ENCODE results near the gene PI4KA. TPM values are rescaled to one million over a fixed set of nuclear protein-coding genes. Genes with fewer than 3 reads are reported as not detected.

PI4KA gene
- total RNA-seq, 1 donor from 2014 or later = 79.1 TPM

DNA sequence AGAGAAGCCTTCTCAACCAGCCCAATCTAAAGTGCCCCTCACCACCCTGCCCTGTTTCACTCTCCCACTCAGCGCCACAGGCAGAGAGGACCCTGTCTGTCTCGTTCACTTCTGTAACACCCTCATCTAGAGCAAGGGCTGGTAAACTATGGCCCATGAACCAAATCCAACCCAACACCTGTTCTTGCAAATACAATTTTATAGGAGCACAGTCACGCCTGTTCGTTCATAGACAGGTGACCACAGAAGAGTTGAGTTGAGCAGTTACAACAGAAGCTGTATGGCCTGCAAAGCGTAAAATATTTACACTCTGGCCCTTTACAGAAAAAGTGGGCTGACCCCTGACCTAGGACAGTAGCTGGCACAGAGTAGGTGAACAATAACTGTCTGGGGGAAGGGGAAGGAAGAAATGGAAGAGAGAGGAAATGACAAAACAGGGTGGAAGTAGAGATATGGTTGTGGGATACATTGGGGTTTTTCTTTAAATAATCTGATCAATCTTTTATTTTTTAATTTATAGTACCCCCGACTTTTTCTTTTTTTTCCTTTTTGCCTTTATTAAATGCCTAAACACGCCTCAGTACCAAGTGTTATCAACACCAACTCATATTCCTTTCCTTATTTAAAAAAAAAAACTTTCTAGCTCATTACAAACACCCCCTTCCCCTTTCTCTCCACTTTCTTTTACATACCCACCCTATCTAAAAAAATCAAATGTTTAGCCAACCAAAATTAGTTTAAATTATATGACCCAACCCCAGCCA is 63.8 kb downstream of the PI4KA start:
- no peak for DNase-seq (ENCODE audit: low spot score)

DNA sequence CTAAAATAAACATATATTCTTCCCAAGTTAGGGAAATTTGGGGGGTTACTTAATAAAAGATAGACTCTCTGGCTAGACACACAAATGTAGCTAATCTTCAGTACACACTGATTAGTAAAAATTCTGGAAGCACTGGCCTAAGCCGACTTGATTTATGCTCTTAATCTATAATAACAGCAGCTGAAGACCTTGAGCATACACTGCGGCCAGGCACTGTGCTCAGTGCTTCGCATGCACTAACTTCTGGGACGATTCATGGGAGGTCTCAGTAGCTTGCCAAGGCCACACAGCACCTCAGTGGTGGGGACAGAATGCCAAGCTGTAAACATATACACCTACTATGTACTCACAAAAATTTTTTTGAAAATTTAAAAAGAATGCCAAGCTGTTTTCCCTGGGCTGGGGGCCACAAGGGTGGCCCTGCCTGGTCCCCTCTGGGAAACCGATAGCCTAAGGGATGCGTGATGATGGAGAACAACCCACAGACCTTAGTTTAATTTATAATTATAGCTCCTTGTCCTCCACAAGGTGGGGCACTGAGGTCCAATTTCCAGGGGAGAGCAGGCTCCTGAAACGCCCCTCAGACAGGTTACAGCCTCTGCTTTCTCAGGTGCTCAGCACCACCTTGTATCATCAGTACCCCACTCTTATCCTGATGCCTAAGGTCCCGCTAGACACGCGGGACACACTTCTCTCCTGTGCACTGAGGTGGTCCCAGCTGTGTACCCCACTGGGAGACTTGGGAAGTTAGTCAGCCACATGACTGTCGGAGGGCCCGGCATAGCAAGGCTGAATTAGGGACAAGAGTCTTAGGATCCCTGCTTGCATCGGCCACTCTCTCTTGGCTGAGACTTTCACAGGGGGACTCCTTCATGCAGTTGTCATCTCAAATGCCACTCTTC is 64.6 kb downstream of the PI4KA start:
- DNase-seq (ENCODE audit: low spot score) = no peak

DNA sequence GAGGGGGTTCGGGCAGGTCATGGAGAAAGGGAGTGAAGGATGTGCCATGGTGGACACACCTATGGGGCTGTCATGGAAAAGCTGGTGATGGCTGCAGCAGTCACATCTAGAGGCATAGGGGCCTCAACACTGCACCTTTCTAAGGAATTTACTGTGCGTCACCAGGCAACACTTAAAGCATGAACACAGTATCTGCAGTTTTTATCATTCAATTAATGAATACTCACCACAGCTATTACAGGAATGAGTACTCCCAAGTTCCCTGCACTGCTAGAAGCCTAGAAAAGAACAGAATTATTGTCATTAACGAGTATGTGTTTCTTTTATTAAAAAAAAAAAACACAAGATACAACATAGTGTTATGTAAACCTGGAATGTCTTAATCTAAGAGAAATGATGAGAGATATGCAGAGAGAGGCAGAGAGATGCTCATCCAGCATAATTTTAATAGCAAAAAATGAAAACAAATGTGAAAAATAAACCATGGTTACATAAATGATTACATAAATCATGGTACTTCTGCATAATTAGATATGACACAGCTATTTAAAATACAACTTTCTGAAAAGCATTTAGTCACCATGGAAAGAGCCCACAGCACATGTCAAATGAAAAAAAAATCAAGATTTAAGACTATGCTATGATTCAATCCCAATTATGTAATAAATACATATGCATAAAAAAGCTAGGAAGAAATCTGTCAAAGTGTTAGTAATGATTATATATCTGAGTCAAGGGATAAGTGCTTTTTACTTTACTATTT is 65.5 kb downstream of the PI4KA start:
- no peak for DNase-seq (ENCODE audit: low spot score)

DNA sequence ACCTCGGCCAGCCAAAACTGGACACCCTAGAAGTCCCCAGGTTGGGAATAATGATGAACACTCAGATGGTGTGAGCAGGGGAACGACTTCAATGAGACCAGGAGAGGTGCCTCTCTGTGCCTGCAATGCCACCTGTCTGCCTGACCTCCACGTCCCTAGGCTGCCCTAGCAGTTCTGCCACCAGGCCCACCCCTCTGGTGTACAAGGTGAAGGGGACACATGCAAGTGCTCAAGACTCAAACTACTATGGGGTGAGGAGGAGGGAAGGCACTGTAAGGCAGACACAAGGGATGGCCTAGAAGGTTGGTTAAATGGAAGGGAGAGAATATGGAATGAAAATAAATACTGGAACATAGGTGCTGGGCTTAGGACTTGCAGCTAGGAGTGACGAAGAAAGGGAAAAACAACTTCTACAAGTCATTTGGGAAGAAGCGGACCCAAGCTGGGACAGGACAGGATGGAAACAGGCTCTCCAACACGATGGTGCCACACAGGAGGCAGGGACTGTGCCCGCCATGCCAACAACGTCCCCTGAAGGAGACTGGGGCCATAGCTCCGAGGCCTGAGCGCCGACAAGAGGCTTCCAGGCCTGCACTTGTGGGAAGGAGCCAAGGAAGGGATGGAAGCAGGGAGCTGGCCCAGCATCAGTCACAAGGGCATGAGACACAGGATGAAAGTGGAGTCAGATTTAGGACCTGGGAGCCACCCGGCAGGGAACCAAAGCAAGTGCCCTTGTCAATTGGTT is 66.2 kb downstream of the PI4KA start:
- DNase-seq (ENCODE audit: low spot score) = no peak

DNA sequence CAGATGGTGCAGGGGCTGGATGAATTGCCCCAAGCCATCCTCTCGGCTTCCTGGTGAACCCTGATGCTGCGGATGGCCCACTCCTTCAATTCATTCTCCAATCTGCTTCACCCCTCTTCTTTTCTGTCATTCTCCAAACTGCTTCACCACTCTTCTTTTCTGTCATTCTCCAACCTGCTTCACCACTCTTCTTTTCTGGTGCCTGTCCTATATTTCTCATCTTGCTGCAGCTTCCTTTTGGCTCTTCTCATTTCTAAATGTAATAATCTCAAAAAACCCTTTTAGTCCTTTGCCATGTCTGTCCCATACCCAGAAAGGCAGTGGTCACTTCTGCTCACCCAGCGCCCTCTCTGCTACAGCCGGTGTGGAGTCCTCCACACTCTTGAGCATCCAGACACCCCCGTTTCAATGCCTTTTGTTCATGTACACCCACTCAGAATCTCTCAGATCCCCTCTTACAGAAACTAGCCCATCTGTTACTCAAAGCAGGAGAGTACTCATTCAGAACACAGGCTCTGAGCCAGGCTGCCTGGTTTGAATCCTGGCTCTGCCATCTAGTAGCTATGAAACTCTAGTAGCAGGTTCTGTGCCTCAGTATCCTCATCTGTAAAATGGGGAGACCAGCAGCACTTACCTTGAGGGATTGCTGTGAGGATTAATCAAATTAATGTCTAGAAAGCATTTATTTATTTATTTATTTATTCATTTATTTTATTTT is 69.8 kb downstream of the PI4KA start:
- no peak for DNase-seq (ENCODE audit: low spot score)

DNA sequence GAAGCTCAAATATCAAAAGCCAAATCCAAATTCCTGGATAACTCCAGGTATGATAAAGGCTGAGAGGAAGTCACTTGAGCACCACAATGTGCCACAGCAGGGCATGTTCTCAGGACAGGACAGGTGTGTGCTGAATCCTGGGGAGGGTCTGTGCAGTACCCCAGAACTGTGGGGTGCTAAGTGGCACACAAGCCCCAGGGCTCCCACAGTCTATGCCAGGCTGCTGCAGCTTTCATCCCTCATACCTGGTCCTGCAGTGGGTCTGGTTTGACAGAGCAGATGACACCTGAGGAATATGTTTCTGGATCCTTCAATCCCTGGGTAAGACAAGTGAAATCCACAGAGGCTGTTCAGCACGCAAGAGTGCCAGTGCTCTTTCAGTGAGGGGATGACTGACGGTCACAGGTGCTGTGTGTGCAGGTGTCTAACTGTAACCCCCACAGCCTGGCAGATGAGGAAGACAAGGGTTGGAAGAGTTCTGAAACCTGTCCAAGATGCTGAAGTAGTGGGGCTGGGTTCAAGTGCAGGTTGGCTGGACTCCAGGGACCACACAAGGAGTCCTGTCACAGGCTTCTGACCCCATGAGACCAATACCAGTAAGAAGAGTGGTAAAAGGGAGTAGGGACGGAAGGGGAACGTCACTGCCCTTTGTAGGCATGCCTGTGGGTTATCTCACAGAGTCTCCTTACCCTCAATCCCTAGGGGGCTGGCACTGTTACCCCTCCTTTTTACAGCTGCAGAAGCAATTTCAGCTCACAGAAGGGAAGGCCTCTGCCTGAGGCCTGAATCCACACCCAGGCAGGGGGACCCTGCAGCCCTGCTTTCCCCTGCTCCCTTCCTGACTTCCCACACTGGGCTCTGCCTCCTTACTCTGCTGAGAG is 70.6 kb downstream of the PI4KA start:
- DNase-seq (ENCODE audit: low spot score) = no peak

DNA sequence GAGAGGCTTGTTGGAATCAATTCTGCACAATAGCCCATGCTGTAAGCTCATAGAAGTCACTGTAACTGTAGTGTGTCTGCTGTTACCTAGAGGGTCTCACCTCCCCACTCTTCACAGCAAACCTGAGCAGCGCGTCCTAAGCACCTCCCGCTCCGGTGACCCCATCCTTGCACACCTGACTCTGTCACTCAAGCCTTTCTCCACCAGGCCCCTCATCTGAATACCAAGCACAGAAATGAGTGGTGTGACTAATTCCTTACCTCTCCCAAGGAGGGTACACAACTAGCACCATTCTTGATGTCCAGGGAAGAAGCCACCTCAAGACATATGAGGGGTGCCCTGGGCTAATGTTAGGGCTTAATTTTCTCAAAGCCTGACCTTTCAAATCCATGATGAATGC is 71.4 kb downstream of the PI4KA start:
- no peak for DNase-seq (ENCODE audit: low spot score)

DNA sequence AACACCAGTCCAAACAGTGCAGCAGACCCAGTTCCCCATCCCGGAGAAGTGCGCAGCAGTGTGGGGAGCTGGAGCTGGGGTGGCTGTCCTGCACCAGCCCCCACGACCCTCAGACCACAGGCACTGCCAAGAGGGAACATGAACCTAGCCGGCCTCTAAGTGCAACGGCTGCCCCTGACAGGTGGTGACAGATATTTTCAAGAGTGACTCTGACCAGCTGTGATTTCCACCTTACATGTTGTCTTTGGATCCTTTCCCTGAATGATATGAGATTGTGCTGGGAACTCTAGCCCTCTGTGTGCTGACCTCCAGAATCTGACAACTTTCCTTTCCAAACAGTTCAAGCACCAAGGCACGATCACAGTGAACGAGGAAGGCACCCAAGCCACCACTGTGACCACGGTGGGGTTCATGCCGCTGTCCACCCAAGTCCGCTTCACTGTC is 72.1 kb downstream of the PI4KA start:
- no peak for DNase-seq (ENCODE audit: low spot score)

DNA sequence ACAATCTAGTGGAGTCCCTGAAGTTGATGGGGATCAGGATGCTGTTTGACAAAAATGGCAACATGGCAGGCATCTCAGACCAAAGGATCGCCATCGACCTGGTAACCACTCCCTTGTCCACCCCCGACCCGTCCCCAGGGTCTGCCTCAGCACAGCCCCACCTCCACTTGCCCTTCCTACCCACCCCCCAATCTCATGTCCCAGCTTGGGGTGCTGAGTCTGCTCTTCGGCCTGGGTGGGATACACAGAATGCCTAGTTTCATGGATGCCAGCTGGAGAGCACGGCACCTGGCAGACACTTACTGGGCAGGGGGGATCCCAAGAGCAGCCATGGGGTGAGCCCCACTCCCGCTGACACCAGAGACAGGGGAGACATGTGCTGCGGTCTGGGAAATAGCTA is 72.6 kb downstream of the PI4KA start:
- DNase-seq (ENCODE audit: low spot score) = no peak

DNA sequence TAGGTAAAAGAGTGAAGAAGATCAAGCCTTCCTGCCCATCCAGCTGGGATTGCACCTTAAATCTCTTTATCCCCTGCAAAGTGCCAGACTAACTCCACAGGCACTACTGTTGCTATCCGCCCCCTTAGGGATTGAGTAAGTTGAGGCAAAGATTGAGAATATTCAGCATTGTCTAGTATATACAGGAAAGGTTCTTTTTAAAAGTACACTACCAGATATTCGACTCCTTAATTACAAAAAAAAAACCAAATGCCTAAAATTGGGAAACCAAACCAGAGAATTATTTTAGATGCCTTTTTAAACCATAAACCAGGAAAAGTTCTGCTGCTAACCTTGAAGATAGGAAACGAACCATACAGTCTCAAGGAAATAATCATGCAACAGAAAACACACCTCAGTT is 73.2 kb downstream of the PI4KA start:
- no peak for DNase-seq (ENCODE audit: low spot score)

DNA sequence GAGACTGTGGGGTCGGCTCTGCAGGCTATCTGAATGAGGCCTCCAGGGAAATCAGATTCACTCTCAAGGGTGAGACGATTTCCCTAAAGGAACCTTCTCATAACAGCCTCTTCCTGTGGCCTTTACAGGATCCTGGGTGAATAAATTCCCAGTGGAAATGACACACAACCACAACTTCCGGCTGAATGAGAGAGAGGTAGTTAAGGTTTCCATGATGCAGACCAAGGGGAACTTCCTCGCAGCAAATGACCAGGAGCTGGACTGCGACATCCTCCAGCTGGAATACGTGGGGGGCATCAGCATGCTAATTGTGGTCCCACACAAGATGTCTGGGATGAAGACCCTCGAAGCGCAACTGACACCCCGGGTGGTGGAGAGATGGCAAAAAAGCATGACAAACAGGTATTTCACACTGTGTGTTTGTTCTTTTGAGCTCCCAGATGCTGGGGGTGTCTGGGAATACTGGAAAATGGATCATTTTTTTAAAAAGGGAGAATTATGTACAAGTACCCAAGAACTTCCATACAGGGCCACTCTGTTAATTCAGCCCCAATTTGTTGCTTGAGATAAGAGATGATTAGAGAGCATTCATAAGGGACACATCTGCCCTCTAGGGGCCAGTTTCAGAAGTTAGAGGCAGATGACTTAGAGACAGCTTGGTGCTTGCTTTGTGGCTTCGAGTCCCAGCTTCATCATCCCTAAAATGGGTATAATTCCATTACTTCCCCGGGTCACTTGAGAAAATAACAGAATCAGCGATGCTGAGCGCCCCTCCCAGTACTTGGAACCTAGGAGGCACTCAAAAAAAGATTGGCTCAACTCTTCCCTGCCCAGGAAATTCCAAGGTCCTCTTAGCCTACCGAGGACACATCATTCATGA is 74.5 kb downstream of the PI4KA start:
- DNase-seq (ENCODE audit: low spot score) = no peak

DNA sequence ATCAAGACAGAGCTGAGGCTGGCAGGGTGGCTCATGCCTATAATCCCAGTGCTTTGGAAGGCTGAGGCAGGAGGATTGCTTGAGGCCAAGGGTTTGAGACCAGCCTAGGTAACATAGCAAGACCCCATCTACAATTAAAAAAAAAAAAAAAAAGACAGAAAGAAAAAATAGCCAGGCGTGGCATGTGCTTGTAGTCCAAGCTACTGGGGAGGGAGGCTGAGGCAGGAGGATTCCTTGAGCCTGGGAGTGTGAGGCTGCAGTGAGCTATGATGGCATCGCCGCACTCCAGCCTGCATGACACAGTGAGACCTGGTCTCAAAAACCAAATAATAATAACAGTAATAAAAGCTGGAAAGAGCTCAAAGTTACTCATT is 75.3 kb downstream of the PI4KA start:
- no peak for DNase-seq (ENCODE audit: low spot score)

DNA sequence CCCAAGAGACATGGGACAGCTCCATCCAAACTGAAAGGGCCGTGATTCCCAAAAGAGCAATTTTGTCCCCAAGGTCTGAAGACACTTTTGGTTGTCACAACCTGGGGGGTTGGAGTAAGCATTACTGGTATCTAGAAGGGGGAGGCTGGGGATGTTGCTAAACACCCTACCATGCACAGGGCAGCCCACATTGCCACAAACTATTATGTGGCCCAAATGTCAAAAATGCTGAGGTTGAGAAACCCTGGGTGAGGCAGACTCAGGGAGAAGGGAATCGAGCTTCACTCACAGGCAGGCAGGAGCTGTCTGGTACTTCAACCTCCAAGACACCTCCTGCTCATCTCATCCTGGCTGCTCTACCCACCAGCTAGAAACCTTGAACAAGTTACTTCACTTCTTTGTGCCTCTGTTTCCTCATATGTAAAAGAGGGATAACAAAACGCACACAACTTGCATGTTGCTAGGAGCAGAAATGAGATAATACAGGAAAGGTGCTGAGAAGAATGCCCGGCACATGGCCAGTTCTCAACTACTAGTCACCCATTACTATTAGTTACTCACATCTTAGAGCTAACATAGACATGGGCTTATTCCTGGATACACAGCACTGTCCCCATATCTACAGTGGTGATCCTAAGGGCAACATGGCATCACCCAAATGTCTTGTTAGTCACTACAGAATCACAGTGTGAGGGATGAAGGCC is 75.9 kb downstream of the PI4KA start:
- DNase-seq (ENCODE audit: low spot score) = no peak

DNA sequence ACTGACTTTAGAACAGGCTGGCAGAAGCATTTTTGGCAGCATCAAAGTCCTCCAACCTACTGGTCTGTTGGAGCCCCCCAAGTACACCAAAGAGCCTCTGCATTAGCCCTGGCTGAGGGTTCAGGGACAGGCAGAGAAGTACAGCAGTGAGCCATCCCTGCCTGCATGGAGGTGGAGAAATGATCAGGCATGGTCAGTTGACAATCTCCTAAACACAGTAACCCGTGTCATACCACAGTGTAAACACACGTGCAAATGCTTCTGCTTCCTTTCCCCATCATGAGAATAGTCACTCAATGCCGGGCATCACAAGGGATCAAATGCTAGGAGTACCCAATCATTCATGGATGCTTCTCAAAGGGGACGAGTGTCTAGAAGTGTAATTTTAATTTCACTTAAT is 76.5 kb downstream of the PI4KA start:
- DNase-seq (ENCODE audit: low spot score) = no peak

DNA sequence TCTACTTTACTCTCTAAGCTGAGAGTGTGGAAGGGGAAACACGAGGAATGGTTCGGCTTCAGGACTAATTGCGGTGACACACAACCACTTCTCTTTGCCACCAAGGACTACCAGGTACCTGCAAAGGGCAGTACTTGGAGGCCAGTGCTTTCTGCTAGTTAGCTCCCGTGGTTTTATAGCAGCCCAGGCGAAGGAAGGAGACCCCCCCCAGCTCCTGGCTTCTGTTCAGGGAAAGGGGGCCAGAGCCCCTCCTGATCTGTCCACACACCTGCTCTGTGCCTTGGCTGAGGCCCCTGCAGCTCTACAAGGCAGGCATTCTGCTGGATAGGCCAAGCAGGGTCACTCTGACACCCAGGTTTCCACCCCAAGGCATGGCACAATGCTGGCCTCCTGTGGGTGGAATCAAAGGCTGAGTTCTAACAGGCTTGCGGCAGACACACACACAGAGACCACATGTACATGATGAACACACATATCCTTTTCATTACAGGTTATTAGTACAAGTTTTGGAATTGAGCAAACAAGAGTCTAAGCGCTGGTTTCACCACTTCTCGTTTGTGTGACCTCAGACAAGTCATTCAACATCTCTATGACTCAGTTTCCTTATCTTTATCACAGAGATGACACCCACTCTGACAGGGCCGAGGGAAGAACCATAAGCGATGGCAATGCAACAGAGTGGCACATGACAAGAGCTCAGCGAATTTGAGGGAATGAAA is 77.2 kb downstream of the PI4KA start:
- no peak for DNase-seq (ENCODE audit: low spot score)

DNA sequence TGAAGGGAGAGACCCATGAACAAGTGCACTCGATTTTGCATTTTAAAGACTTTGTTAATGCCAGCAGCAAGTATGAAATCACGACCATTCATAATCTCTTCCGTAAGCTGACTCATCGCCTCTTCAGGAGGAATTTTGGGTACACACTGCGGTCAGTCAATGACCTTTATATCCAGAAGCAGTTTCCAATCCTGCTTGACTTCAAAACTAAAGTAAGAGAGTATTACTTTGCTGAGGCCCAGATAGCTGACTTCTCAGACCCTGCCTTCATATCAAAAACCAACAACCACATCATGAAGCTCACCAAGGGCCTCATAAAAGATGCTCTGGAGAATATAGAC is 78.8 kb downstream of the PI4KA start:
- DNase-seq (ENCODE audit: low spot score) = no peak
